Measurements from ENCODE around the gene CABYR.
A peak's percentile ranks its signal among the peaks of the same experiment; 100 is the strongest.

CABYR gene, protein sequence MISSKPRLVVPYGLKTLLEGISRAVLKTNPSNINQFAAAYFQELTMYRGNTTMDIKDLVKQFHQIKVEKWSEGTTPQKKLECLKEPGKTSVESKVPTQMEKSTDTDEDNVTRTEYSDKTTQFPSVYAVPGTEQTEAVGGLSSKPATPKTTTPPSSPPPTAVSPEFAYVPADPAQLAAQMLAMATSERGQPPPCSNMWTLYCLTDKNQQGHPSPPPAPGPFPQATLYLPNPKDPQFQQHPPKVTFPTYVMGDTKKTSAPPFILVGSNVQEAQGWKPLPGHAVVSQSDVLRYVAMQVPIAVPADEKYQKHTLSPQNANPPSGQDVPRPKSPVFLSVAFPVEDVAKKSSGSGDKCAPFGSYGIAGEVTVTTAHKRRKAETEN

DNA sequence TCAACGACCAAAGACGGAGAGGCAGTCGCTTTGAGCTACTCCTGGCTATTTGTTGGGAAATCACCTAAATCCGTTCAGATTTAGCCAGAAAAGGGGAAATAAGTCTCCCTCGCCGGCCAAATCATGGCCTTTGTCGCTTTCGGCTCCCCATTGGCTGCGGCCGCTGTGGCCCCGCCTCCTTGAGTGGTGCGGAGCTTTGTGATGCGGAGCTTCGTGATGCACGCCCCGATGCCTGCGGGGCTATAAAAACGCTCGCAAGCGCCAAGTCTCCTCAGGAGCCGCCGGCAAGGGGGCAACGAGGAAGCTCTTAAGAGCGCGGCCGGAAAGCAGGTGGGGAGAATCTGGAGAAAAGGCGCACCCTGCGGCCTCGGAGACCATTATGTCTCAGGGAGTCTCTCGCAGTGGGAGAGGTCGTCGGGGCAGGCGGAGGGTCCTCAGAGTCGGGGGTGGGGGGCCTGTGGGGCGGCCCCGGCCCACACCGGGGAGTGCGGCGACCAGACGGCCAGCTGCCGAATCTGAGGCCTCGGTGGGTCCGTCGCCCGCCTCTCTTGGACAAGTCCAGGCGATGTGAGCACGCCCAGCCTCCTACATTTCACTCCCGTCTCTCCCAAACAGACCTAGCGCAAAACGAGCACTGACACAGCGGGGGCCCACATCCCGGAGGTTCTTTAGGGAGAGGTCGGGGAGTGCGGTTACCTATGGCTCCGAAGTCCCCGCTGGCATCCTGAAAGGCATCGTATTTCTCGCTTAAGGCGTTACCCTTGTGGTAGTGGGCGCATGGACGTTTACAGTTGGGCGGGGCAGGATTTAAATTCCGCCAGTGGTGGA lies at the start of gene CABYR:
Gene CABYR (plus strand): TSS at position 274 of the 828 bp plus-strand sequence. CDS start 4,053 bp downstream, outside the sequence.
- DNase-seq: peak; percentile 51

DNA sequence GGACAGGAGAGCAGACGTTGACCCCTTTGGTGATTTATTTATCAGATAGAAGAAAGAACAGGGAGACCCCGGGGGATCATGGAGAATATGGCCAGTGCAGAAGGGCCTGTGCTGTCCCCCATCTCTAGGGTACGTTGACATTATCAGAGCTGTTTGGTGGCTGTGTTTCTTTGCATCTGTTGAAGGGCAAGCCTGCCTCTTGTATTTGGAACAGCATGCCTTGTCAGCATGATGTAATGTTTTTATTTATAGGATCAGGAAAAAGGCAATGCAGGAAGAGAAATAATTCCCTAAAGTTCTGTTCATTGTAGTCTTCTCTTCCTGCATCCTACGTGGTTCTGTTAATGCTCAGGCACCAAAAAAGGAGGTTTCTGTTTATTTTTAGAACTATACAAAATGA lies 49.8 kb upstream of the CABYR start:
- DNase-seq: no peak

DNA sequence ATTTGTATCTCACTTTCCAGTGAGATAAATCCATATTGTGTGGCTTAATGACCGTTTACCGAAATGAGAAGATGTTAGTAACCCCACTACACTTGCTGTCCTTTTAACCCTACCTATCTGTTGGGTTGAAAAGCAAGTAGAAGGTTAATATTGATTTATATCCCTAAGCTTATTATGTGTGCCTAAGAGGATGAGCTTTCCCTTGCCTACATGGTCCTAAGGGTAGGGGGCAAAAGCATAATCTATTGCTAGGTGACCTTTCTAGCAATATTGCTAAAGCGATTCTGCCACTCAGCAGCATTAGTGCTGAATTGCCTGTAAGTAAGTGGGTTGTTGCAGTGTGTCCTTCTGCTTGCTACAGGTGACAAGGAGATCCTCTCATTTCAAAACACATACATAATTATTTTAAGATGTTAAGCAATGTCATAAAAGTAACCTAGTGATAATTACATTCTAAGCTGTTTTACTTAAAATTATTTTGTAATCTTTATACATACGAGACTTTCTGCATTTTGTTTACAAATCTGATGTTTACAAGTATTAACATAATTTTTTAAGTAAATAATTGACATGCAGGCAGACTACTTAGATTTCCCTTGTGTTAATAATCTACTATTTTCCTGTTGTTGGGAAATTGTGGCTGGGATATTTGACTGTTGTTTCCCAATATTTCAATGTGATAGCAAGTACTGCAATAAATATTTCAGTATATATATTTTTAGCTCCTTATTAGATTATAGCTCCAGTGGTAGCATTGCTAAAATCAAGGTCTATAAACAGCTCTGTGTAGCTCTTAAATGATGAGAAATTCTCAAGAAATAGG lies 49.1 kb upstream of the CABYR start:
- DNase-seq: no peak

DNA sequence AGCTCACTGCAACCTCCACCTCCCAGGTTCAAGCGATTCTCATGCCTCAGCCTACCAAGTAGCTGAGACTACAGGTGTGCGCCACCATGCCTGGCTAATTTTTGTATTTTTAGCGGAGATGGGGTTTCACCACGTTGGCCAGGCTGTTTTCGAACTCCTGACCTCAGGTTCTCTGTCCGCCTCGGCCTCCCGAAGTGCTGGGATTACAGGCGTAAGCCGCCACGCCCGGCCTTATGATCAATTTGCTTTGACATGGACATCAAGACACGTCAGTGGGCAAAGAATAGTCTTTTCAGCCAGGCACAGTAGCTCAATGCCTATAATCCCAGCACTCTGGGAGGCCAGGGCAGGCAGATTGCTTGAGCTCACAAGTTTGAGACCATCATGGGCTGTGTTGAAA lies 48.0 kb upstream of the CABYR start:
- DNase-seq: no peak

DNA sequence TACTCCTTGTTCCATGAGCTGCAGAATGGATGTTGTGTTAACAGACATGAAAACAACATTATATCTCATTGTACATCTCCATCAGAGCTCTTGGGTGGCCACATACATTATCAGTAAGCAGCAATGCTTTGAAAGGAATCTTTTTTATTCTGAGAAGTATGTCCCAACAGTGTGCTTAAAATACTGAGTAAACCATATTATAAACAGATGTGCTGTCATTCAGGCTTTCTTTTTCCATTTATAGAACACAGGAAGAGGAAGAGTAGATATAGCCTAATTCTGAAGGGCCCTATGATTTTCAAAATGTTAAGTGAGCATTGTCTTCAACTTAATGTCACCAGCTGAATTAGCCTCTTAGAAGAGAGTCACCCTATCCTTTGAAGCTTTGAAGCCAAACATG lies 44.3 kb upstream of the CABYR start:
- DNase-seq: no peak

DNA sequence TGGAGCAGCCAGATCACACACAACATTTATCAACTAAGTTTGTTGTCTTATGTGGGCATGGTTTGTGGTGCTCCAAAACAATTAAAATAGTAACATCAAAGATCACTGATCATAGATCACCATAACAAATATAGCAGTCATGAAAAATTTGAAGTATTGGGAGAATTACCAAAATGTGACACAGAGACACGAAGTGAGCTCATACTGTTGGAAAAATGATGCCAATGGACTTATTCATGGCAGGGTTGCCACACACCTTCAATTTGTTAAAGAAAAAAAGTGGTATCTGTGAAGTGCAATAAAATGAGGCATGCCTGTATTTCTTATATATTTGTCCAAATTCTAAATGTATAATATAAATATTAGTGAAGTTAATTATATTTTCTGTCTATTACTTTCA lies 42.9 kb upstream of the CABYR start:
- no peak for DNase-seq

DNA sequence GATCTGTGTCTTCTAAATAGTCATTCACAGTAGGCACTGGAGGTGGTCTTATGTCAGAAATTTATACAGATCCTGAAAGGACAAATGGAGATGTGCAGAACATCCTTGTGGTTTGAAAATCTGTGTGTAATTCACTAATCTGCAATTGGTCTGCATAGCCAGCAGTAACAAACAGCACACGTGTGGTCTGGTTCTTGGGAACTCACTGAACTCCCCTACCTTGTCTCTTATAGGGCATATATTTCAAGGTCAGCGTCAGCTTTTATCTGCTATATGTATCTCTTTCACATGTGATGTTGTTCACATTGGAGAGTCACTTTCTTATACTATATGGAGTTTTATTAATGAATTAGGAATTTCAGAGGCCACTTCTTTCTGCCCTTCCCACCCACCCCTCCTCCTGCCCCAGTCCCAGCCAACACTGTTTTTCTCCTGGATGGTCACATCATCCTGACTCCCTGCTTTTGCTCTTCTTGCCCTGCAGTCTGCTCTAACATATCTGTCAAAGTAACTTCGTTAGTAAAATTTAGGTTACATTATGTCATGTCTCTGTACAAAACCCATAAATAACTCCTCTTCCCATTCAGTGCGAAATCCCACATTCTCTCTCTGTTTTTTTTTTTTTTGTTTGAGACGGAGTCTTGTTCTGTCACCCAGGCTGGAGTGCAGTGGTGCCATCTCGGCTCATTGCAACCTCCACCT lies 35.4 kb upstream of the CABYR start:
- DNase-seq: no peak

DNA sequence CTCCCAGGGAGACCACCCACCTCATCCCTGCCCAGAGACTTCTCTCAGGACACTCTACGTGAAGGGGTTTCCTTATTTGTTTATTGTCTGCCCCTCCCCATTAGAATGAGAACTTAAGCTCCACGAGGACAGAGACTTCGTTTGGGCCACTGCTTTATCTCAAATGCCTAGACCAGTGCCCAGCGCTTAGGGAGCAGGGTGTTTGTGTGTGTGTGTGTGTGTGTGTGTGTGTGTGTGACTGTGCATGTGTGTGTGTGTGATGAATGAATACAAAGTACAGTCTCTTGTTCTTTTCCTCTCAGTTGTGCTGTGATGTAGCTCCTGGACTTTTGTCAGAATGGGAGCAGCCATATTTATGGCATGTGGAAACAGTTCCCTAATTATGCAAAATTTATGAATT lies 34.4 kb upstream of the CABYR start:
- DNase-seq: no peak

DNA sequence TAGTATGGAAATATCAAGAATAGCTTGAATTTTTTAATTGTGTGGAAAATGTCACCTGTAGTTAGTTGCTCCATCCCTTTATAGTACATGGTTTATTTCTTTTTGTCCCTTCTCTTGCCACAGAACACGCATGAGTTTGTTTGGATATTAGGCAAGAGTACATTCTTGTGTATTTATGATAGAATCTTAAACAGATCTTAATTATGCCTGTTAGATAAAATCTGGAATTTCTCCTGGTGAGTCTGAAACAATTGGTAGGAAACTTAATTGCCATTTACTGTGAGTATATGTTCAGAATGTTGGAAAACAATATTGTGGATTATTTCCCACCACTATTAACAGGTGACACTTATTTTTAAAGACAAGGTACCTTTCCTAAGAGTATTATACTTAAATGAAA lies 30.2 kb upstream of the CABYR start:
- DNase-seq: no peak

DNA sequence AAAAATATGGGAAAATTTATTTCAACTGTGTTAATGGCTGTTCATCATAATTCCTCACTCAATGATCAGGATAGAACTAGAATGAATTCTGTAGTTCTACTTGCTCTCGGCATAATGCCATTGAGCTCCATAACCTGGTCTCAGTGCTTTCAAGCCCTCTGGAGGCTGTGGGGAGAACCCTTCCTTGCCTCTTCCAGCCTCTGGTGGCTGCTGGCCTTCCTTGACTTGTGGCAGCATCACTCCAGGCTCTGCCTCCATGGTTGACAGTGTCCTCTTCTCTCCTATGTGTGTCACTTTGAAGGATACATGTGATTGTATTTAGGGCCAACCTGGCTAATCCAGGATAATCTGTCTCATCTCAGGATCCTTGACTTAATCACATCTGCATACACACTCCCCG lies 26.9 kb upstream of the CABYR start:
- DNase-seq: no peak

DNA sequence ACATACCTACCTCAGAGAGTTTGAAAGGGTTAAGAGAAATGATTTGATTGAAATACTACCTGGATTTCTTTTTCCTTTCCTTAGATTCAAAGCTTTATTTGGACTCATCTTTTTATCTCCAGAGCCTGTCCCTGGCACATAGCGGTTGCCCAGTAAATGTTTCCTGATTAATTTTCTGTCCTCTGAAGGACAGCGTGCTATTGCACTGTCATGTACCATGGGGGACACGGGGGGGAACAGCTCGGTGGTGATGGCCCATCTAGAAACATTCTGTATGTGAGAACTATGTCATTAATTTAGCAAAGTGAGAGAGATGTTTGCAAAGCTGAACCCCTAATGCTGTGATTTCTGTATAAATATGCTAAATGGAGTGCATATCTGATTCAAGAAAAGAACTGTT lies 26.4 kb upstream of the CABYR start:
- DNase-seq: no peak

DNA sequence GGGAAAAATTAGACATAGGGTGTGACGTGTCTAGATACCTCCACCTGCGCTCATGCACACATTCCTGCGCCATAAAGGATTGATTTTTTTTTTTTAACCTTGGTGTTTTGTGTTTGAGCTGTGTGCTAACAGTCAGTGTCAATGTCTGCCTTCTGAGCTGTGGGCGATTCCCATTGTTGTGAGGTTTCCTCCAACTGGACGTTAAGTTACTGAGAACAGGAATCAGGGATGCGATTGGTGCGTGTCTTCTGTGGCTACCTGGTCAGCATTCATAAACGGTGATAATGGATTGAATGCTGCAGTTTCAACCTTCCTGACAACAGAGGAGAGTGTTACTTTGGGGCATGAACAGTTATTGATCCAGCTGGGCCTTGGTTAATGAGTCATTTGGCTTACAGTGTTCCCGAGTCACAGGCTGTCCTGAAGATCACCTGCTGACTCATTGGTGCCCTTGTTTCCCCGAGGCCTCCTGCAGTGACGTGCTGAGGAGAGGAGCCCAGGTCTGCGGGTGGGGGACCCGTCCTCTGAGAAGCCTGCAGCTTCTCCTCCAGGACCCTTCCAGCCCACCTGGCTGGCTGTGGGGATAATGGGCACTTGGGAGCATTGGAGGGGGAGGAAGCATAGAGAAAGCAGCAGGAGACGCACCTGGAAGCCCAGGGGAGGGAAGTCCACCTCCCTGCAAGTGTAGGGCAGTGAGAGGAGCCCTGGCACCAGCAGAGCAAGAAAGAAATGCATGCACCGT lies 25.8 kb upstream of the CABYR start:
- no peak for DNase-seq

DNA sequence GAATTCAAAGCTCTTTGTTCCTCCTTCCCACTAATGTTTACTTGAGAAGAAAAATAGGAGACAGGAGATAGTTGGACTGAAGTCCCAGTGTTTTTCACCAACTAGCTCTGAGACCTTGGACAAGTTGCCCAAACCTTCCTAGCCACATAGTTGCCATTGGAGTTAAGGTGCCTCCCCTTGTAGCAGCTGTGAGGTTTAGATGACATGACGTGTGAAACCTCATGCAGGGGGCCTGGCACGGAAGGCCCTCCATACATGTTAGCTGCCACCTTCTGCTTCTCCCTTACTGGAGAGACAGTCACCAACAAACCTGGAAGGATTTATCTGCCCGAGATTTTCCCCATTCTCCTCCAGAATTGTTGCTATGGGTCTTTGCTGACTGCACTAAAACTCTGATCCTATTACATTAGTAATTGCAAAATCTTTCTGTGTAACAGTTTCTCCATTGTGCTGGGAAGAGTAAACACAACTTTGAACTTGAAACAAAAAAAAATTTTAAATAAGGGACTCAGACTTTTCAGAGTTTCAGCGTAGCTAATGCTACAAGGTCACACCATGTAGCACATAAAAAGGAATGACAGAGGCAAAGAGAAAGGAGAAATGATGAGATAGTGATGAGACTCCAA lies 23.8 kb upstream of the CABYR start:
- no peak for DNase-seq

DNA sequence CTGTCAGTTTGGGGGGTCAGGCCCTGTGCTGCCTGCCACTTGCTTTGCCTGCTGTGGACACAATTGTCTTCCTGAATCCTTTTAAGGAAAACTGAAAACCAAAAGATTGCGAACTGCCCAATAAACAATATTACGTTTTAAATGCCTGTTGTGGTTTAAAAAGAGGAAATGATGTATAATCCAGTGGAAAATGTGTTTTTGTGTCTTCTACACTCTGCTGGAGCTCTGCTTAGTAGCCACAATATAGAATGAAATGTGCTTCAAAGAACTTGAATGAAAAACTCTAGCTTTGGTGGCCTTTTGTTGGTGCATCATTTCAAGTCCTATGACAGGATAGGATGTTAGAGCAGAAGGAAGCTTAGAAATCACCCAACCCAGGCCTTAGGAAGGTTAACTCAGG lies 23.2 kb upstream of the CABYR start:
- no peak for DNase-seq

DNA sequence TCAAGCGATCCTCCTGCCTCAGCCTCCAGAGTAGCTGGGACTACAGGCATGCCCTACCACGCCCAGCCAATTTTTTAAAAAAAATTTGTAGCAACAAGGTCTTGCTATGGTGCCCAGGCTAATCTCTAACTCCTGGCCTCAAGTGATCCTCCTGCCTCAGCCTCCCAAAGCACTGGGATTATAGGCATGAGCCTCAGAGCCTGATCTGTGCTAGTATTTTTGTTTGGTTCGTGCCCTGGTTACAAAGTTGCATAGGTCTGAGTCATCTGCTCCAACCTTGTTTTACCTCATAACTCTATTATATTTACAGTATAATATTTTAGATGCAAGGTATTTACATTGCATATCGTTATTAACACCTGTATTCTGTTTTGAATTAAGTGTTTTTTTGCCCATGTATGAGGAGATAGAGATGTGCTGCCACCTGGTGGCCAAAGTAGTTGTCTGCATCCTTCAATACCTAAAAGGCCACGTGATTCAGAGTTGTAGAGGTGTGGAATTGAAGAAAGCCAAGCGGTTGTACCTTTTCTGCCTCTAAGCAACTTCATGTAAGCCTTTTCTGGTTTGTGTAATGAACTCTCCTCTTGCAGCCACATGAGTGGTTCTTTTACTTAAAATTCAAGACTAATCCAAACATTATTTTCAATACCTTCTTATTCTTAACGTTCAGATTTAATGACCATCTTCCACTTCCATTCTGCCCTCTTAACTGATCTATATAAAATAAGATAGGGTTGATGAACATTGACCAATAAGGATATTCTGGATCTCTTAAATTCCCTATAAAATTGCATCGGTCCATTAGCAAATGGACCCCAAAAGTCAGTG lies 19.9 kb upstream of the CABYR start:
- DNase-seq: peak; percentile 19

DNA sequence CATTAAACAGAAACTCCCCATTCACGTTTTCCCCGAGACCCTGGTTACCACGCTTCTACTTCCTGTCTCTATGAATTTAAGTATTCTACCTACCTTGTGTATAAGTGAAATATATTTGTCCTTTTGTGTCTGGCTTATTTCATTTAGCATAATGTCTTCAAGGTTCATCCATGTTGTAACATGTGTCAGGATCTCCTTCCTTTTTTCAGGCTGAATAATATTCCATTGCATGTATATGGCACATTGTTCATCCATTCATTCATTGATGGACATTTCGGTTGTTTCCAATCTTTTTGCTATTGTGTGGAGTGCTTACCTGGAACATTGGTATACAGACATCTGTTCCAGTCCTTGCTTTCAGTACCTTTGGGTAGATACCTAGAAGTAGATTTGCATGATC lies 18.2 kb upstream of the CABYR start:
- no peak for DNase-seq

DNA sequence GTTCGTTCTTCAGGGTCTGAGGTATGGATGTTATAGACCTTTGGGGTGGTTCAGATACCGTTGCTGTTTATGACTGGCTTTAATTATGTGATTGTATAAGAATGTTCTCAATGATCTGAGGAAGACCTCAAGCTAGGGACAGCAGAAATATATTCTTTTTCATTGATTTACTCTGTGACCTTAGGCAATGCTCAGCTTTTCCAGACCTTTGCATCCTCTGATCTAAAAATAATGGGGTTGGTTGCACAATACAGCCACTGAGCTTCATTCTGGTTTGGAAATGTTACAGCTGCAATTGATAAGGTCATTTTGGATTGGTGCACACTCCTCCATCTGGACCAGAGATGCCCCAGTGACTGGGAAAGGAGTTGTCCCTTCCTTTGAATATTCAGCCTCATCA lies 17.2 kb upstream of the CABYR start:
- no peak for DNase-seq

DNA sequence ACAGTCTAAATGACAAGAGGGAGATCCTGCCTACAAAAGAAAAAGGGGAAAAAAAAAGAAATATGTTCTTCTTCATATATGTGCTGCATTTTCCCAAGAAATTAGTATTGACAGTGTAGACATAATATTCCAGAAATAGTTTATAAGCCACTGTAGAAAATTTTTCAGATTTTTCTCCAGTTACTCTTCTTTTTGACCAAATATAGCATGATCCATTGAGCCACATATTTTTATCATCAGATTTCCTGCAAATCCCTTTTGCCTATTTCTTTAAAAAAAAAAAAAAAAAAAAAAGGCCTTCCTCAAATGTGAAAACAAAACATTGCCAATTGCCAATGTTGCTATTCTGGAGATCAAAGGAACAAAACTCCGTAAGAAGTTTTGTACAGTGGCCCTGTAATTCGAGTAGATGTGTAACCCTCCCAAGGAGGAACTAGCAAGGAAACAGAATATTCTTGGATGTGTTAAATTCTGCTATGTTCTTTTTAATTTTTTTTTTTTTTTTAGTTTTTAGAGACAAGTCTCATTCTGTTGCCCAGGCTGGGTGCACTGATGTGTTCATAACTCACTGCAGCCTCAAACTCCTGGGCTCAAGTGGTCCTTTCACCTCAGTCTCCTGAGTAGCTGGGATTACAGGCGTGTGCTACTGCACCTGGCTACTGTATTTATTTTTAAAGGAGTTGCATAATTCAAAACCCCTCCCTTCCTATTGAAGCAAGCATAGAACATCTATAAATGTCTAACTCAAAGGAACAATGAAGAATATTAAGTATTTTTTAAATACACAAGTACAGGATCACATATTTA lies 12.5 kb upstream of the CABYR start:
- no peak for DNase-seq

DNA sequence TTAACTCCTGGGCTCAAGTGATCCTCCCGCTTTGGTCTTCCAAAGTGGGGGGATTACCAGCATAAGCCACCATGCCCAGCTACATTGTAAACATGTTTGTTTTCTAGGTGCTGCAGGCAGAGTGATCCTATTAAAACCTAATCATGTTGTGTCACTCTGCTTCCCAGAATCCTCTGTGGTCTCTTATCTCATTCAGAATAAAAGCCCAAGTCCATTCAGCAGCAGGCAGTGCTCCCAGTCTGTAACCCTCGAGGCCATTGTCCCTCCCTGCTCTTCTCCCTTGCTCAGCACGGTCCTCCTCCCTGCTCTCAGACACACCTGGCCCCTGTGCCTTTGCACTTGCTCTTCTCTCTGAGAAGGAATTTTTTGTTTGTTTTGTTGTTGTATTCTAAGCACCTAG lies 11.1 kb upstream of the CABYR start:
- no peak for DNase-seq

DNA sequence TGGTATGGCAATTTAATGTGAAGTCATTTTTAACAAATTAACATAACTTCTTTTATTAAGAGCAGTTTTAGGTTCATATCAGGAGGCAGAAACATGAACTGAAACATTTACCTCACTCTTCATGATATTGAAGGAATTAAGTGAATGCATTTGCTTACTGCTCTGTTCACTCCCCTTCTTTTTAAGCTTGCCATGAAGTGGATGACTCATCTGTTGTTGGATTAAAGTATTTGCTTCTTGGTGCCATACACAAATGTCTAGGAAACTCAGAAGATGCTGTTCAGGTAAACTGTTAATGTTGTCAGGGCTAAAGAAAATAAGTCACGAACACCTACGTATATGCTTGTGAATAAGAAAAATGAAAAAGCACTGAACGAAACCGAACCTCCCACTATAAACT lies 10.2 kb upstream of the CABYR start:
- DNase-seq: no peak
